HepG2 (cell line): Measurements from ENCODE around the gene ZFP90. TPM values are rescaled to one million over a fixed set of nuclear protein-coding genes. Genes with fewer than 3 reads are reported as not detected.

ENCODE experiments used
- EZH2 ChIP-seq: conservative IDR thresholded peaks from 2 replicates; pipeline ENCODE4 v1.6.1; 2012; ENCODE audit warnings: mild to moderate bottlenecking, low read depth, low read length, moderate library complexity
- FLYWCH1 ChIP-seq: sonication (generic); formaldehyde crosslinking; IDR thresholded peaks from 2 replicates; pipeline ENCODE4 v1.8.1; 2023; ENCODE audit warnings: mild to moderate bottlenecking, missing genetic modification reagents
- NFYC ChIP-seq: IDR thresholded peaks from 2 replicates; pipeline ENCODE4 v1.6.1; 2016; ENCODE audit warnings: missing genetic modification reagents, missing compliant biosample characterization
- PHB2 ChIP-seq: fragments of 450-650 bp; IDR thresholded peaks from 2 replicates; pipeline ENCODE4 v1.6.1; 2018; ENCODE audit not compliant: partially characterized antibody
- REPIN1 ChIP-seq: sonication (generic); formaldehyde crosslinking; IDR thresholded peaks from 2 replicates; pipeline ENCODE4 v1.8.0; 2022; ENCODE audit warnings: missing genetic modification reagents, low read depth, mild to moderate bottlenecking, borderline replicate concordance
- SATB2 ChIP-seq: sonication (generic); formaldehyde crosslinking; IDR thresholded peaks from 2 replicates; pipeline ENCODE4 v1.5.0; 2020; ENCODE audit warnings: missing genetic modification reagents
- ZNF318 ChIP-seq: sonication (generic); formaldehyde crosslinking; IDR thresholded peaks from 2 replicates; pipeline ENCODE4 v1.4.0; 2020; ENCODE audit warnings: mild to moderate bottlenecking, missing genetic modification reagents
- ZNF776 ChIP-seq: sonication (generic); formaldehyde crosslinking; IDR thresholded peaks from 2 replicates; pipeline ENCODE4 v1.4.0; 2020; ENCODE audit warnings: mild to moderate bottlenecking, missing genetic modification reagents
- ZXDC ChIP-seq: sonication (generic); formaldehyde crosslinking; IDR thresholded peaks from 2 replicates; pipeline ENCODE4 v1.5.0; 2020; ENCODE audit warnings: mild to moderate bottlenecking, missing genetic modification reagents
- polyA plus RNA-seq, 8 experiments: library from polyadenylated mRNA; depleted of rRNA in 3 of 8; stranded (reverse) in 7 of 8; unstranded in 1 of 8; fragments of >200 nt; fragmentation: Illumina TruSeq in 4 of 8; extraction: Trizol in 4 of 8; gene quantifications; 2 replicates each; pipeline versions ENCODE4 v1.2.1 to v1.2.3, GENCODE V29; 2011 to 2016; ENCODE audit warnings: low read depth in 4 of 8, missing spikeins in 1 of 8, mixed read lengths in 1 of 8; ENCODE audit not compliant: insufficient read depth in 1 of 8
- total RNA-seq, 5 experiments: library from RNA; depleted of rRNA; stranded (reverse); fragments of >200 nt; fragmentation: Illumina TruSeq; extraction: Trizol; gene quantifications; 2 replicates each; pipeline ENCODE4 v1.2.3, GENCODE V29; 2016; ENCODE audit warnings: low read depth in 1 of 5
- TF ChIP-seq, protein P1 (sequence below): sonication (generic); formaldehyde crosslinking; IDR thresholded peaks from 2 replicates; pipeline ENCODE4 v1.8.1; 2022; ENCODE audit warnings: low read depth, mild to moderate bottlenecking, missing genetic modification reagents
- TF ChIP-seq, protein P2 (sequence below): sonication (generic); formaldehyde crosslinking; conservative IDR thresholded peaks from 2 replicates; pipeline ENCODE4 v1.4.0; 2020; ENCODE audit warnings: missing genetic modification reagents
- TF ChIP-seq, protein P3 (sequence below): sonication (generic); formaldehyde crosslinking; IDR thresholded peaks from 2 replicates; pipeline ENCODE4 v1.5.0; 2020; ENCODE audit warnings: mild to moderate bottlenecking, low read depth, missing genetic modification reagents, borderline replicate concordance

ZFP90 gene
- total and polyA plus RNA-seq, 2 of the 13 experiments (the other 11 are each of a cell fraction or from before 2014, with no cell fraction given), result 17.6 to 18.9 TPM

- TF ChIP-seq, protein P1, sequence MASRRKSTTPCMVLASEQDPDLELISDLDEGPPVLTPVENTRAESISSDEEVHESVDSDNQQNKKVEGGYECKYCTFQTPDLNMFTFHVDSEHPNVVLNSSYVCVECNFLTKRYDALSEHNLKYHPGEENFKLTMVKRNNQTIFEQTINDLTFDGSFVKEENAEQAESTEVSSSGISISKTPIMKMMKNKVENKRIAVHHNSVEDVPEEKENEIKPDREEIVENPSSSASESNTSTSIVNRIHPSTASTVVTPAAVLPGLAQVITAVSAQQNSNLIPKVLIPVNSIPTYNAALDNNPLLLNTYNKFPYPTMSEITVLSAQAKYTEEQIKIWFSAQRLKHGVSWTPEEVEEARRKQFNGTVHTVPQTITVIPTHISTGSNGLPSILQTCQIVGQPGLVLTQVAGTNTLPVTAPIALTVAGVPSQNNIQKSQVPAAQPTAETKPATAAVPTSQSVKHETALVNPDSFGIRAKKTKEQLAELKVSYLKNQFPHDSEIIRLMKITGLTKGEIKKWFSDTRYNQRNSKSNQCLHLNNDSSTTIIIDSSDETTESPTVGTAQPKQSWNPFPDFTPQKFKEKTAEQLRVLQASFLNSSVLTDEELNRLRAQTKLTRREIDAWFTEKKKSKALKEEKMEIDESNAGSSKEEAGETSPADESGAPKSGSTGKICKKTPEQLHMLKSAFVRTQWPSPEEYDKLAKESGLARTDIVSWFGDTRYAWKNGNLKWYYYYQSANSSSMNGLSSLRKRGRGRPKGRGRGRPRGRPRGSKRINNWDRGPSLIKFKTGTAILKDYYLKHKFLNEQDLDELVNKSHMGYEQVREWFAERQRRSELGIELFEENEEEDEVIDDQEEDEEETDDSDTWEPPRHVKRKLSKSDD (CRISPR knock-in tag), result peak; percentile 83
- TF ChIP-seq, protein P2, sequence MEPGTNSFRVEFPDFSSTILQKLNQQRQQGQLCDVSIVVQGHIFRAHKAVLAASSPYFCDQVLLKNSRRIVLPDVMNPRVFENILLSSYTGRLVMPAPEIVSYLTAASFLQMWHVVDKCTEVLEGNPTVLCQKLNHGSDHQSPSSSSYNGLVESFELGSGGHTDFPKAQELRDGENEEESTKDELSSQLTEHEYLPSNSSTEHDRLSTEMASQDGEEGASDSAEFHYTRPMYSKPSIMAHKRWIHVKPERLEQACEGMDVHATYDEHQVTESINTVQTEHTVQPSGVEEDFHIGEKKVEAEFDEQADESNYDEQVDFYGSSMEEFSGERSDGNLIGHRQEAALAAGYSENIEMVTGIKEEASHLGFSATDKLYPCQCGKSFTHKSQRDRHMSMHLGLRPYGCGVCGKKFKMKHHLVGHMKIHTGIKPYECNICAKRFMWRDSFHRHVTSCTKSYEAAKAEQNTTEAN (CRISPR knock-in tag), result peak; percentile 92
- TF ChIP-seq ZNF776 (peak; percentile 96), SATB2 (CRISPR knock-in tag) (peak; percentile 96), ZNF318 (peak; percentile 93; the same call in 1 of the 2 replicates), NFYC (CRISPR knock-in tag) (peak; percentile 95), REPIN1 (CRISPR knock-in tag) (peak; percentile 97), EZH2 (no peak), ZXDC (no peak), PHB2 (no peak), FLYWCH1 (CRISPR knock-in tag) (no peak)
- TF ChIP-seq, protein P3, sequence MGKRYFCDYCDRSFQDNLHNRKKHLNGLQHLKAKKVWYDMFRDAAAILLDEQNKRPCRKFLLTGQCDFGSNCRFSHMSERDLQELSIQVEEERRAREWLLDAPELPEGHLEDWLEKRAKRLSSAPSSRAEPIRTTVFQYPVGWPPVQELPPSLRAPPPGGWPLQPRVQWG (CRISPR knock-in tag), result no peak
Measured at GRCh38 chr16:68529931-68530701, 9.0 kb upstream of the ZFP90 start (continued).
